Measurements from ENCODE around the gene CLEC11A.

The CLEC11A gene

DNA sequence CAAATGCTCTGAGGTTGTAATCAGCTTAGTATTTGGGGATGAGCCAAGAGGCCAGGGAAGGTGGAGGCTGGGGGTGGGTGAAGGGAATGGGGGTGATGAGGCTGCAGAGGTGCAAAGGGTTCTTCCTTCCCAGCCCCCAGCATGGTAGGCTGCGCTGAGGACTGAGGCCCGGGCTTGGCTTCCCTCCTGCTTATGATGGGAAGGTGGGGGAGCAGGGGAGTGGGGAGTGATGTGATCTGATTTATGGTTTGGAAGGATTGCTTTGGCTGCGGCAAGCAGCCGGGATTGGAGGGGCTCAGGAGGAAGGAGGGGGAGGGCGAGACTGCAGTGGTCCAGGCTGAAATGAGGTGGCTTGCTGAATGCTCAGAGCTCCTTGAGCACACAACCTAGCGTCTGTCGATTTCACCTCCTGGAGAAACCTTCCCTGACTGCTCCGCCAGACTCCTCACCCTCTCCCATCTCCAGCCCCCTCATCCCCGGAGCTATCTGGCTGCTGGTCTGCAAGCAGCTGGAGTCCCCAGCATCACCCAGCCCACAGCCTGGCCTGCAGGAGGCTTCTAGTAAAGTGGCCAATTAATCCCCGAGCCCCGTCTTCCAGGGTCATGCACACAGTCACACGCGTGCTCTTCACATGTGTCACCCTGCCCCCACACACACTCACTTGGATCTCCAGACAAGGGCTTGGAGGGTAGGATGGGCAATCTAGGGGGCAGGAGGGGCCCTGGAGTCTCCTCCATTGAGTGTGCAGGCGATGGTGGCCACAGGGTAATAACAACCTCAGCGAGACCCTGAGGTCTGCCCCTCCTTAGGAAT, 757 bp upstream of the CLEC11A start:
- Histone ChIP-seq H3K27me3 (ENCODE audit: control insufficient read depth in 1 of 2, insufficient read depth in 2 of 2, low read length in 2 of 2) (peaks cover 40 to 43% of the 10 kb centered on the region in 2 donors), H3K9me3 (ENCODE audit: control insufficient read depth in 1 of 2, low read length in 2 of 2) (no peaks in the 10 kb centered on the region), H3K36me3 (ENCODE audit: control insufficient read depth in 1 of 2, insufficient read depth in 2 of 2, low read length in 2 of 2) (no peaks in the 10 kb centered on the region), H3K4me3 (ENCODE audit: low read depth in 1 of 2, low read length in 2 of 2) (no peak overlapping the region), H3K27ac (ENCODE audit: low read depth, low read length) (no peak overlapping the region), H3K9ac (ENCODE audit: low read depth in 1 of 2, low read length in 2 of 2) (no peak overlapping the region), H3K4me1 (ENCODE audit: control insufficient read depth in 1 of 2, insufficient read depth in 2 of 2, low read length in 2 of 2) (peaks cover 10 to 16% of the 10 kb centered on the region in 2 donors)

GRCh38 chr19:50723735-50724521, 764 bp downstream of the CLEC11A start:
- Histone ChIP-seq H3K4me1 (ENCODE audit: control insufficient read depth in 1 of 2, insufficient read depth in 2 of 2, low read length in 2 of 2) (peaks cover 10 to 16% of the 10 kb centered on the region in 2 donors), H3K9me3 (ENCODE audit: control insufficient read depth in 1 of 2, low read length in 2 of 2) (no peaks in the 10 kb centered on the region), H3K27me3 (ENCODE audit: control insufficient read depth in 1 of 2, insufficient read depth in 2 of 2, low read length in 2 of 2) (peaks cover 34 to 39% of the 10 kb centered on the region in 2 donors)

DNA sequence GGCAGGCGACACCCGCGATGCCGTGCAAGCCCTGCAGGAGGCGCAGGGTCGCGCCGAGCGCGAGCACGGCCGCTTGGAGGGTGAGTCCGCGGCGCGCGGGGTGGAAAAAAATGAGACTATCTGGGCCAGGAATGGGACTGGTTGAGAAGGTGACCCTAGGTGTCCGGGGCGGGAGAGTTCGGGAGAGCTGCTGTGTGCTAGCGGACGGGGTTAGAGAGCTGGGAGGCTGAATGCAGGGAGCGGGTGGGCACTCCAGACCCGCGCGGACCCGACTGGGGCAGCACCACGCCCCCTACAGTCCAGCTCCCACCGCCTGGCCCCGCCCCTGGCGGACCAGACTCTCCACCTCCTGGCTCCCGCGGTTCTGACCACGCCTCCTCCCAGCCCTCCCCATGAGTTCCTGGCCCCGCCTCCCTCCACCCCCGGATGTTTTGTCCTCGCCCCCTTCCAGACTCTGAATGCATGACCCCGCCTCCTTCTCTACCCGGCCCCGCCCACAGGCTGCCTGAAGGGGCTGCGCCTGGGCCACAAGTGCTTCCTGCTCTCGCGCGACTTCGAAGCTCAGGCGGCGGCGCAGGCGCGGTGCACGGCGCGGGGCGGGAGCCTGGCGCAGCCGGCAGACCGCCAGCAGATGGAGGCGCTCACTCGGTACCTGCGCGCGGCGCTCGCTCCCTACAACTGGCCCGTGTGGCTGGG, 1.5 kb downstream of the CLEC11A start:
- peaks cover 10 to 16% of the 10 kb centered on the region in 2 donors for H3K4me1 ChIP-seq (ENCODE audit: control insufficient read depth in 1 of 2, insufficient read depth in 2 of 2, low read length in 2 of 2)
- peak overlapping the region in 1 of 2 donors; percentile 43 for H3K9ac ChIP-seq (ENCODE audit: low read depth in 1 of 2, low read length in 2 of 2)
- H3K27ac ChIP-seq (ENCODE audit: low read depth, low read length), result no peak overlapping the region
- peaks cover 34 to 39% of the 10 kb centered on the region in 2 donors for H3K27me3 ChIP-seq (ENCODE audit: control insufficient read depth in 1 of 2, insufficient read depth in 2 of 2, low read length in 2 of 2)
- H3K4me3 ChIP-seq (ENCODE audit: low read depth in 1 of 2, low read length in 2 of 2), result peak overlapping the region; percentile 65 to 69
- no peaks in the 10 kb centered on the region for H3K9me3 ChIP-seq (ENCODE audit: control insufficient read depth in 1 of 2, low read length in 2 of 2)
- no peaks in the 10 kb centered on the region for H3K36me3 ChIP-seq (ENCODE audit: control insufficient read depth in 1 of 2, insufficient read depth in 2 of 2, low read length in 2 of 2)

More at GRCh38 chr19:50723735-50724521, 764 bp downstream of the CLEC11A start:
- Histone ChIP-seq H3K9ac (ENCODE audit: low read depth in 1 of 2, low read length in 2 of 2) (no peak overlapping the region), H3K4me3 (ENCODE audit: low read depth in 1 of 2, low read length in 2 of 2) (peak overlapping the region; percentile 65 to 69), H3K27ac (ENCODE audit: low read depth, low read length) (no peak overlapping the region), H3K36me3 (ENCODE audit: control insufficient read depth in 1 of 2, insufficient read depth in 2 of 2, low read length in 2 of 2) (no peaks in the 10 kb centered on the region)

DNA sequence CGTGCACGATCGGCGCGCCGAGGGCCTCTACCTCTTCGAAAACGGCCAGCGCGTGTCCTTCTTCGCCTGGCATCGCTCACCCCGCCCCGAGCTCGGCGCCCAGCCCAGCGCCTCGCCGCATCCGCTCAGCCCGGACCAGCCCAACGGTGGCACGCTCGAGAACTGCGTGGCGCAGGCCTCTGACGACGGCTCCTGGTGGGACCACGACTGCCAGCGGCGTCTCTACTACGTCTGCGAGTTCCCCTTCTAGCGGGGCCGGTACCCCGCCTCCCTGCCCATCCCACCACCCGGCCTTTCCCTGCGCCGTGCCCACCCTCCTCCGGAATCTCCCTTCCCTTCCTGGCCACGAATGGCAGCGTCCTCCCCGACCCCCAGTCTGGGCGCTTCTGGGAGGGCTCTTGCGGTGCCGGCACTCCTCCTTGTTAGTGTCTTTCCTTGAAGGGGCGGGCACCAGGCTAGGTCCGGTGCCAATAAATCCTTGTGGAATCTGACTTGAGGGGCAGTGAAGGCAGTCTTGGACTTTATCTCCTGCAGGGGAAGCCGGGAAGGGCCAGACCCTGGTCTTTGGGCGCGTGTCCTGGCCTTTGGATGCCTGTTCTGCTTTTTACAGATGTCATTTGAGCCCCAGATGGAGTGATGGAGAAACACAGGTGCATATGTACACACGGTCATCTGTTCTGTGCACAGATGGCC, 2.2 kb downstream of the CLEC11A start:
- H3K9ac ChIP-seq (ENCODE audit: low read depth in 1 of 2, low read length in 2 of 2), result peak overlapping the region in 1 of 2 donors; percentile 43
- no peaks in the 10 kb centered on the region for H3K36me3 ChIP-seq (ENCODE audit: control insufficient read depth in 1 of 2, insufficient read depth in 2 of 2, low read length in 2 of 2)
- peaks cover 29 to 36% of the 10 kb centered on the region in 2 donors for H3K27me3 ChIP-seq (ENCODE audit: control insufficient read depth in 1 of 2, insufficient read depth in 2 of 2, low read length in 2 of 2)
- no peaks in the 10 kb centered on the region for H3K9me3 ChIP-seq (ENCODE audit: control insufficient read depth in 1 of 2, low read length in 2 of 2)
- peak overlapping the region; percentile 65 to 69 for H3K4me3 ChIP-seq (ENCODE audit: low read depth in 1 of 2, low read length in 2 of 2)
- peaks cover 10 to 16% of the 10 kb centered on the region in 2 donors for H3K4me1 ChIP-seq (ENCODE audit: control insufficient read depth in 1 of 2, insufficient read depth in 2 of 2, low read length in 2 of 2)
- H3K27ac ChIP-seq (ENCODE audit: low read depth, low read length), result no peak overlapping the region

- H3K9me3 ChIP-seq (ENCODE audit: control insufficient read depth in 1 of 2, low read length in 2 of 2), result no peaks in the 10 kb centered on the region
- peaks cover 10 to 16% of the 10 kb centered on the region in 2 donors for H3K4me1 ChIP-seq (ENCODE audit: control insufficient read depth in 1 of 2, insufficient read depth in 2 of 2, low read length in 2 of 2)
- no peak overlapping the region for H3K9ac ChIP-seq (ENCODE audit: low read depth in 1 of 2, low read length in 2 of 2)
- no peak overlapping the region for H3K27ac ChIP-seq (ENCODE audit: low read depth, low read length)
- H3K36me3 ChIP-seq (ENCODE audit: control insufficient read depth in 1 of 2, insufficient read depth in 2 of 2, low read length in 2 of 2), result no peaks in the 10 kb centered on the region
- H3K4me3 ChIP-seq (ENCODE audit: low read depth in 1 of 2, low read length in 2 of 2), result peak overlapping the region; percentile 65 to 69
- peaks cover 24 to 31% of the 10 kb centered on the region in 2 donors for H3K27me3 ChIP-seq (ENCODE audit: control insufficient read depth in 1 of 2, insufficient read depth in 2 of 2, low read length in 2 of 2)
These were observed 2.7 kb downstream of the CLEC11A start for GRCh38 chr19:50725911-50726230.

DNA sequence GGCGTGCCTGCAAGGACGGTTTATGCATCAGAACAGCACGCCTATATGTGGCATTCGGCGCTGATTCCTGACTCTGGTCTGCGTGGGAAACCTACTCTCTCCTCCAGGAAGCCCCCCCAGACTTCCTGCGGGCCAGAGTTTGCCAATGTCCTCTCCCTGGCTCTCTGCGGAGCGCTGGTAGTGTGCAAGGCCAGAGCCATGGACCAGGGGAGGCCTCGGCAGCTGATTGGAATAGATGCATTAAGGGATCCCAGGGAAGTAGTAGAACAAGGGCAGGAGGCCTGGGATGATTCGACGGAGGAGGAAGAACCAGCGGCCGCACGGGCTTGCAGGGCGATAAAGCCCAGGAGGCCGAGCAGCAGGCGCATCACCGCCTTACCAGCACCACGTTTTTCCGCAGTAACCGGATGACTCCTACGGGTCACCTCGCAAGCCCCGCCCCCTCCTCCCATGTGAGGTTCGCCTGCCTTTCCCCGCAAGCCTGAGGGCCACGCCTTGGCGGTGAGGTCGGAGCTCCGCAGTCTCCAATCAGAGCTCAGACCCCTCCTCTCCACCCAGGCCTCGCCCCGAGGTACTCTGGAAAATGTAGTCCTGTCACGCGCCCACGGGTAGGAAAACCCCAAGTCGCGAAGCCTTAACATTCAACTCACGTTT, 5.0 kb downstream of the CLEC11A start:
- H3K4me1 ChIP-seq (ENCODE audit: control insufficient read depth in 1 of 2, insufficient read depth in 2 of 2, low read length in 2 of 2), result peaks cover 10 to 16% of the 10 kb centered on the region in 2 donors
- no peak overlapping the region for H3K9ac ChIP-seq (ENCODE audit: low read depth in 1 of 2, low read length in 2 of 2)
- no peaks in the 10 kb centered on the region for H3K9me3 ChIP-seq (ENCODE audit: control insufficient read depth in 1 of 2, low read length in 2 of 2)
- H3K4me3 ChIP-seq (ENCODE audit: low read depth in 1 of 2, low read length in 2 of 2), result no peak overlapping the region
- no peak overlapping the region for H3K27ac ChIP-seq (ENCODE audit: low read depth, low read length)
- no peaks in the 10 kb centered on the region for H3K36me3 ChIP-seq (ENCODE audit: control insufficient read depth in 1 of 2, insufficient read depth in 2 of 2, low read length in 2 of 2)
- H3K27me3 ChIP-seq (ENCODE audit: control insufficient read depth in 1 of 2, insufficient read depth in 2 of 2, low read length in 2 of 2), result peaks cover 8 to 11% of the 10 kb centered on the region in 2 donors

DNA sequence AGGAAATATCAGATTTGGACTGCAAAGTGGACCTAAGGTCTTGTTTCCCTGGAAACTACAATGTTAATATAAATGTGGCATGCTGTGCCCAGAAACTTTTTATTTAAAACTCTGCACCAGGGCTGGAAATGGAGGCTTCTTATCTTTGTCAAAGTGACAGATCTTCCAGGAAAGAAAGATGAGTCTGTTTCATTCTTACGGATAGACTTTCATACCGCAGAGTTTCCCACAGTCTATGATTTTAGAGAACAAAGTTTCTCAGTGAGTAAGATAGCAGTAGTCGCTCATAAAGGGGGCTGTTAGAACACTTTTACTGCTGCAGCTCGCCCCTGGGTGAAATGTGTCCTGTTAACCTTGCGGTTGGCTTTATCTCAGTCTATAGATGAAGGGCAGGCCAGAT, 6.7 kb downstream of the CLEC11A start:
- peaks cover 0 to 8% of the 10 kb centered on the region in 2 donors for H3K27me3 ChIP-seq (ENCODE audit: control insufficient read depth in 1 of 2, insufficient read depth in 2 of 2, low read length in 2 of 2)

DNA sequence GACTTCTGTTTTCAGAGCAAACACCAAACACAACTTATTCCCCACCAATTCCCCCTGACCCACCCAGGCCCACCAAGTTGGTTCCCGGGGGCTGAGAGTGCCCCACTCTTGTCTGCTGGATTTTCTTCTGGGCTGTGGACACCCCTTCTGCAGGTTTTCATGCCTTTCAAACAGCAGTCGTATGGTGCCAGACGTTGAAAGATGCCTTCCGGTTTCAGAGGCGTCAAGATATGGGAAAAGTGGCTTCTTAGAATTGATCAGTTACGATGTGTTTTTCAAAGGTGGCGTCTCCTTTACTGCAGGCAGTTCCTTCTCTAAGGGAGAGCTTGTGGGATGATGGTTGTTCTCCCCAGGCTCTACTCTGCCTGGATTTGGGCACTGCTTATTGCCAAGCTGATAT, 12.7 kb downstream of the CLEC11A start:
- Histone ChIP-seq H3K4me1 (ENCODE audit: control insufficient read depth in 1 of 2, insufficient read depth in 2 of 2, low read length in 2 of 2) (no peaks in the 10 kb centered on the region), H3K27me3 (ENCODE audit: control insufficient read depth in 1 of 2, insufficient read depth in 2 of 2, low read length in 2 of 2) (peaks cover 10% of the 10 kb centered on the region in 2 donors), H3K36me3 (ENCODE audit: control insufficient read depth in 1 of 2, insufficient read depth in 2 of 2, low read length in 2 of 2) (no peaks in the 10 kb centered on the region), H3K9ac (ENCODE audit: low read depth in 1 of 2, low read length in 2 of 2) (no peak overlapping the region), H3K9me3 (ENCODE audit: control insufficient read depth in 1 of 2, low read length in 2 of 2) (no peaks in the 10 kb centered on the region), H3K4me3 (ENCODE audit: low read depth in 1 of 2, low read length in 2 of 2) (no peak overlapping the region), H3K27ac (ENCODE audit: low read depth, low read length) (no peak overlapping the region)

More for the DNA sequence above, 6.7 kb downstream of the CLEC11A start:
- H3K36me3 ChIP-seq (ENCODE audit: control insufficient read depth in 1 of 2, insufficient read depth in 2 of 2, low read length in 2 of 2), result no peaks in the 10 kb centered on the region
- no peak overlapping the region for H3K4me3 ChIP-seq (ENCODE audit: low read depth in 1 of 2, low read length in 2 of 2)
- no peak overlapping the region for H3K9ac ChIP-seq (ENCODE audit: low read depth in 1 of 2, low read length in 2 of 2)
- H3K4me1 ChIP-seq (ENCODE audit: control insufficient read depth in 1 of 2, insufficient read depth in 2 of 2, low read length in 2 of 2), result peaks cover 6 to 9% of the 10 kb centered on the region in 2 donors
- no peaks in the 10 kb centered on the region for H3K9me3 ChIP-seq (ENCODE audit: control insufficient read depth in 1 of 2, low read length in 2 of 2)
- no peak overlapping the region for H3K27ac ChIP-seq (ENCODE audit: low read depth, low read length)

DNA sequence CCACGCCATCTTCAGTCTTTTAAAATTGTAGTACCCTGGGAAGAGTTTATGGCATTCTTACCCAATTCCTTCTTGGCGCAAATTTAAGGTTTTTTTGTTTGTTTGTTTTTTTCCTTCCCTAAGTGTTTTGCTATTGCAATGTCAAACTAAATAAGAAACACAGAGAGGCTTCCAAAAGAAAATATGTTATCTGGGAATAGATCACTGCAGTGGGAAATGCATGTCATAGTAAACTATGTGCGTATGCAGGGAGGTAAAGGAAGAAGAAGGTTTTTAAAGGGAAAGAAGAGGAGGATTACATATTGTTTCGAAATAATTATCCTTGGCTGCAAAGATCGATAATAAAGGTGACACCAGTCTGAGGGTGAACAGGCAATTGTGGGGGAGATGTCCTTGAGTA, 13.2 kb downstream of the CLEC11A start:
- Histone ChIP-seq H3K27ac (ENCODE audit: low read depth, low read length) (no peak overlapping the region), H3K9ac (ENCODE audit: low read depth in 1 of 2, low read length in 2 of 2) (no peak overlapping the region), H3K36me3 (ENCODE audit: control insufficient read depth in 1 of 2, insufficient read depth in 2 of 2, low read length in 2 of 2) (no peaks in the 10 kb centered on the region), H3K9me3 (ENCODE audit: control insufficient read depth in 1 of 2, low read length in 2 of 2) (no peaks in the 10 kb centered on the region), H3K4me3 (ENCODE audit: low read depth in 1 of 2, low read length in 2 of 2) (no peak overlapping the region), H3K27me3 (ENCODE audit: control insufficient read depth in 1 of 2, insufficient read depth in 2 of 2, low read length in 2 of 2) (peaks cover 10% of the 10 kb centered on the region in 2 donors), H3K4me1 (ENCODE audit: control insufficient read depth in 1 of 2, insufficient read depth in 2 of 2, low read length in 2 of 2) (no peaks in the 10 kb centered on the region)
